Measurements from ENCODE around the gene MATR3. TPM values are rescaled to one million over a fixed set of nuclear protein-coding genes. Genes with fewer than 3 reads are reported as not detected.

The MATR3 gene
- total RNA-seq, 4 donors from 2014 or later, result 194 to 326 (median 314) TPM

- no peak overlapping the region for H3K4me3 ChIP-seq
- H3K4me1 ChIP-seq, result peaks cover 9 to 77% (median 49%) of the 10 kb centered on the region in 3 donors
- peak overlapping the region in 3 of 4 donors; percentile 56 to 99 (median 98) for H3K27ac ChIP-seq
- H3K27me3 ChIP-seq, result no peaks in the 10 kb centered on the region
- no peak for ATAC-seq
- WGBS, 2 donors (ENCODE audit: low coverage in 1 of 2), result 44 to 75% methylated on average over 4 to 12 of the region's 12 CpGs
- no peak for TF ChIP-seq CTCF (IDR thresholded peaks at IDR 0.05)
- H3K9me3 ChIP-seq, result no peaks in the 10 kb centered on the region
- H3K36me3 ChIP-seq, result no peaks in the 10 kb centered on the region
Observed at GRCh38 chr5:139296862-139297326, 3.4 kb downstream of the MATR3 start.

DNA sequence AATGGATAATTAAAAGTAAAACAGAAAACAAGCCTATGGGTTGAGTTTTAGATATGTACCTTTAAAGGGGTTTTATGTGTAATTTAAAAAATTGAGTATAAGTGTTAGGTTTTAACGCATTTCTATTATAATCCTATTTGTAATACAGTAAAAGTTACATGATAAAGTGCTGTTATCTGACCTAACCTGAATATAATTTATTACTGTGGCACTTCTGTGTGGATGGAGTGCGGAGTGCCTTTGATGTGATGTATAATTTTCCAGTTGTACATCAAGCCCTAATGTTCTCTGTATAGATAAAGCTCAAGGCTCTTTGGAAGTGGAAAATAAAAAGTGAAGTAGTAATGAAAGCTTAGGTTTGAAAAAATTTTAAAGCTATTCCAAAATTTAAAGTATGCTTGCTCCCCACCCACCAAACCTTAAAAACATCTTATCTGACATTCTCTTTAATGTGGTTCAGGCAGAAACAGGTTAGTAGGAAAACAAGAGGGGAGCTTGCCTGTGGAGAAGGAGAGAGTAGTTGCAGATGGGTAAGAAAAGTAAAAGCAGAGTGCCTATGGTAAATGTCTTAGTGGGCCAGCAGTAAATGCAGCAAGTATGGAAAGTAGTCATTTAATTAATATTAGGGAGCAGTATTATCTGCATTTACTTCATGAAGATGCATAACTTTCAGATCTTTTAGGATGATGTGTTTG lies 4.0 kb downstream of the MATR3 start:
- 29 to 42% methylated on average over 2 of the region's 2 CpGs for WGBS, 2 donors (ENCODE audit: low coverage in 1 of 2)
- Histone ChIP-seq H3K27me3 (no peaks in the 10 kb centered on the region), H3K27ac (peak overlapping the region in 2 of 4 donors; percentile 12 to 99), H3K36me3 (no peaks in the 10 kb centered on the region), H3K4me1 (peaks cover 9 to 84% (median 51%) of the 10 kb centered on the region in 3 donors), H3K4me3 (no peak overlapping the region), H3K9me3 (no peaks in the 10 kb centered on the region)
- no peak for TF ChIP-seq CTCF (IDR thresholded peaks at IDR 0.05)
- no peak for TF ChIP-seq POLR2AphosphoS5 (IDR thresholded peaks at IDR 0.05)
- no peak for TF ChIP-seq POLR2A (IDR thresholded peaks at IDR 0.05)
- no peak for ATAC-seq

- Histone ChIP-seq H3K27me3 (no peaks in the 10 kb centered on the region), H3K4me1 (peaks cover 9 to 85% (median 55%) of the 10 kb centered on the region in 3 donors), H3K9me3 (no peaks in the 10 kb centered on the region), H3K4me3 (no peak overlapping the region), H3K27ac (peak overlapping the region in 2 of 4 donors; percentile 12 to 37), H3K36me3 (no peaks in the 10 kb centered on the region)
- WGBS, 2 donors (ENCODE audit: low coverage in 1 of 2), result 37 to 56% methylated on average over 10 to 11 of the region's 11 CpGs
- TF ChIP-seq CTCF (IDR thresholded peaks at IDR 0.05) (no peak), POLR2A (IDR thresholded peaks at IDR 0.05) (no peak), EP300 (IDR thresholded peaks at IDR 0.05) (no peak), POLR2AphosphoS5 (IDR thresholded peaks at IDR 0.05) (no peak)
- no peak for ATAC-seq
Observed at GRCh38 chr5:139298242-139298641, 4.7 kb downstream of the MATR3 start.

DNA sequence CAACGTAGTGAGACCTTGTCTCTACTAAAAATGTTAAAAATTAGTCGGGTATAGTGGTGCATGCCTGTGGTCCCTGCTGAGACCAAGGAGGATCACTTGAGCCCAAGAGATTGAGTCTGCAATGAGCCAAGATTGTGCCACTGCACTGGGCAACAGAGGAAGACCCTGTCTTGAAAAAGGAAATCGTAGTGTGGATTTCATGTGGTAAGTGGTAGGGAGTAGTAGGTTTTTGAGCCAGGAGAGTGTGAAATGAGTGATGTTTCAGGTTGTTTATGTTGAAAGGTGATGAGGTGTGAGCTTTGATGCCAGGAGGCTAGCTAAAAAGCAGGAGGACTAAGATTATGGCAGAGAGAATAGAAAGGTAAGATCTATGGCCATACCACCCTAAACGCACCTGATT lies 5.9 kb downstream of the MATR3 start:
- H3K27me3 ChIP-seq, result no peaks in the 10 kb centered on the region
- WGBS, 2 donors (ENCODE audit: low coverage in 1 of 2), result 31 to 40% methylated on average over 4 of the region's 4 CpGs
- ATAC-seq, result no peak
- peak overlapping the region in 2 of 4 donors; percentile 22 to 42 for H3K27ac ChIP-seq
- no peaks in the 10 kb centered on the region for H3K36me3 ChIP-seq
- no peaks in the 10 kb centered on the region for H3K9me3 ChIP-seq
- TF ChIP-seq POLR2A (IDR thresholded peaks at IDR 0.05) (no peak), POLR2AphosphoS5 (IDR thresholded peaks at IDR 0.05) (no peak), CTCF (IDR thresholded peaks at IDR 0.05) (no peak), EP300 (IDR thresholded peaks at IDR 0.05) (no peak)
- H3K4me3 ChIP-seq, result no peak overlapping the region
- peaks cover 10 to 97% (median 58%) of the 10 kb centered on the region in 3 donors for H3K4me1 ChIP-seq

Measured in gastroesophageal sphincter (tissue), 4 donors.